HG02981 (cell line): ENCODE measurements around the gene MOSPD3.

ENCODE experiments used
- ATAC-seq: cut with Tn5 transposase; IDR thresholded peaks from one replicate; pipeline ENCODE4 v1.9.1; 2021; ENCODE audit warnings: mild to moderate bottlenecking, moderate library complexity; ENCODE audit not compliant: unreplicated experiment

MOSPD3 gene

GRCh38 chr7:100575206-100575631, 37.1 kb upstream of the MOSPD3 start:
- no peak for ATAC-seq

- ATAC-seq: no peak
Observed at GRCh38 chr7:100575746-100576383, 36.5 kb upstream of the MOSPD3 start.

- no peak for ATAC-seq
Observed at GRCh38 chr7:100576384-100576993, 35.9 kb upstream of the MOSPD3 start.

GRCh38 chr7:100577103-100577502, 35.2 kb upstream of the MOSPD3 start:
- ATAC-seq: no peak

GRCh38 chr7:100577507-100577906, 34.8 kb upstream of the MOSPD3 start:
- no peak for ATAC-seq

GRCh38 chr7:100578246-100579183, 33.8 kb upstream of the MOSPD3 start:
- ATAC-seq: no peak

- no peak for ATAC-seq
Observed at GRCh38 chr7:100580466-100581283, 31.7 kb upstream of the MOSPD3 start.

- no peak for ATAC-seq
Observed at GRCh38 chr7:100582041-100582579, 30.2 kb upstream of the MOSPD3 start.

GRCh38 chr7:100582650-100583049, 29.7 kb upstream of the MOSPD3 start:
- ATAC-seq: no peak

GRCh38 chr7:100583132-100584053, 28.9 kb upstream of the MOSPD3 start:
- ATAC-seq: no peak

- no peak for ATAC-seq
Observed at GRCh38 chr7:100584054-100584682, 28.2 kb upstream of the MOSPD3 start.

- no peak for ATAC-seq
Observed at GRCh38 chr7:100584683-100585510, 27.4 kb upstream of the MOSPD3 start.

- no peak for ATAC-seq
Observed at GRCh38 chr7:100585511-100586265, 26.7 kb upstream of the MOSPD3 start, which contains the start of gene LRCH4. LRCH4 (minus strand) TSS chr7:100586129; CDS start chr7:100586100, 29 bp downstream.

- ATAC-seq: peak; percentile 82
Observed at GRCh38 chr7:100586266-100587025, 25.9 kb upstream of the MOSPD3 start, which contains the start of gene FBXO24. FBXO24 (plus strand) TSS chr7:100586328; CDS start chr7:100586626, 298 bp downstream.

- ATAC-seq: no peak
Observed at GRCh38 chr7:100588438-100588837, 23.9 kb upstream of the MOSPD3 start.

- no peak for ATAC-seq
Observed at GRCh38 chr7:100589341-100589947, 22.9 kb upstream of the MOSPD3 start.
